HUDEP-2 (cell line): ENCODE measurements around the gene CST11.

ENCODE experiments used
- DNase-seq, 76 experiments: peaks; one replicate each; lab custom pipeline; 2025; ENCODE audit not compliant: unreplicated experiment in 76 of 76; lab: John Stamatoyannopoulos, UW

CST11 gene

DNA sequence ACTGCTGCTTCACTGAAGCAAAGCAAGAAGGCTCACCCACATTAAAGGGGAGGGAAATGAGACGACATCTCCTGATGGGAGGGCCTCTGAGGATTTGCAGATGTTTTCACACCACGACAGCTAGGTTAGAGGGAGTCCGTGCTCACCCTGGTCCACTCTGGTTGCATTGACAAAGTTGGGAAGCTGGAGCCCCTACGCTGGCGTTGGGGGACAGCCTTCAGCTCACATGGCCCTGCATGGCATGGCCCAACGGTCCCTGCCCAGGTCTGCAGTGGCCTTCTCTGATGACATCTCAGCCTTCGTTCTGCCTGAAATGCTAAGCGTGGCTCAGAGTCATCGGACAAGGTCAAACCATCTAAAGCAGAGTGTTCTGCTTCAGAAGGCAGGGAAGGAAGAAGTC, 27.5 kb downstream of the CST11 start:
- no peak for DNase-seq

DNA sequence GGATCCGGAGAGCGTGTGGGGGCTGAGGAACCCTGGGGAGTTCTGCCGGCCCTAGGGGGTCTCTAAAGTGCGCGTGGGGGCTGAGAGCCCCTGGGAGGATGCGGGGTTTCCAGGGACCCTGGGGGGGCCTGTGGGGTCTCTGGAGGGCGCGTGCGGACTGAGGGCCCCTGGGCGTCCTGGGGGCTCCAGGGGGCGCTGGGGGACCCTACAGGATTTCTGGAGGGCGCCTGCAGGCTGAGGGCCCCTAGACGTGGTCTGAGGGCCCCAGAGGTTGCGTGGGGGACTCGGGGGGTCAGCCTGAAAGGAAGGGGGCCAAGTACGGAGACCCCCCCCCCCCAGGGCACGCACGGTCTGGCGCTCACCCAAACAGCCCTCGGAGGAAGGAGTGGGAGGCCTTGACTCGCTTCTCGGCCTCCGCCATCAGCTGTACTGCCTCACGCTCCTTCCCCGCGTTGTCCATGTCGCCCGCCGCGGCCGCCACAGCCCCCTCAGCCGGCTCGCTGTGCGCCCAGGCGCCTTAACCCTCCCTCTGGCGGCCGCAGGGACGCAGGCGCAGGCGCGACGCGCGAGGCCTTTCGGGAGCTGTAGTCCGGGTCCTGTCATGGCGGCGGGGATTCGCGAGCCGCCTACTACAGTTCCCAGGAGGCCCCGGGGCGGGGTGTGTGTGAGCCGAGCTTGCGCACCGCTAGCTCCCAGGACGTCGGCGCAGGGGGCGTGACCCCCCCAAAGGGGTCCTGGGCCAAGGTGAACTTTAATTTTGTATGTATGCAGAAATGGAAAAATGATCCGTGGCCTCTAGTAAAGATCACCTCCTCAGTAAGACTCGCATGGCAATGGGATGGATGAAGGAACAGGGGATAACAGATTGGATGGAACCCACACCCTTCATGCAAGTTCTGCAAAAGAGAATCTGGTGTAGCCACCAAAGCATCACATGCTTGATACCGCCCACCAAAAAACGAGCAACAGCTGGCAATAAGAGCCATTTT, 31.4 kb downstream of the CST11 start, which contains the start of gene NAPB:
Gene NAPB (minus strand): TSS at position 546 of the 989 bp plus-strand sequence. CDS start 86 bp downstream, at position 460.
- DNase-seq: peak in 74 of 76 experiments; percentile 27 to 96 (median 83)

DNA sequence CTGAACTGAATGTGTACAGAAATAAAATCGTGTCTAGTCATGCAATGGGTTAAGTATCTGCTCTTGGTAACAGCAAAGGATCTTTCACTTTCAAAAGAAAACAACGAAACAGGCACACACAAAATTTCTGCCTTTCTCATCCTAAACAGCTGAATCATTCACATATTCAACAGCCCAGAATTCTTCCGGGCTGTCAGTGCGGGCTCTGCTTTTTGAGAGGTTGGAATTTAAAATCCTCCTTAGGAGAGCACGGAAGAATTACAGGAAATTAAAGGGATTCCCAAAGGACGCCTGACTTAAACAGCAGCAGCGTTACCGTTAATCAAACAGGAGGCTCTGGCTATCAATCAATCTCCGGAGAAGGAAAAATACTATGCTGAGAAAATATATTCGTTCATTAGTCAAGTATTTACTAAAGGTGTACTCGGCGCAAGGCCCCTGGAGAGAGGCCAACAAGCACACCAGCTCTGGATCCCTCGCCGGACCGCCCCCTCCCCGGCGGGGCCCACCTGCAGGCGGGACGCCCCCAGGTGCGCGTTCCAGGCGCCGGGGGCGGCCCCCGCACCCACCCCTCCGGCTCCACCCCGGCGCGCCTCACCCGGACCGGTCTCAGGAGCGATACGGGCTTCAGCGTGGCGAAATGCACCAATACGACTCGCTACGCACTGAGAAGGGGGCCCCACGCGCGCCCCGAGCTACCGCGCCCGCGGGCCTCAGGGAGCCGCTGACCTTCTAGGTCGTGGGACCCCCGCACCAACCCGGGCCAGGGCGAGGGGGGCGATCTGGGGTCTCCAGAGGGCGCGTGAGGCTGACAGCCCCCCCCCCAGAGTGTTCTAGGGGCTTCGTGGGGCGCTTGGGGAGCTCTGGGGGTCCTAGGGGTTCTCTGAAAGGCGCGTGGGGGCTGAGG, 32.4 kb downstream of the CST11 start:
- DNase-seq: peak in 27 of 76 experiments; percentile 7 to 47 (median 17)

DNA sequence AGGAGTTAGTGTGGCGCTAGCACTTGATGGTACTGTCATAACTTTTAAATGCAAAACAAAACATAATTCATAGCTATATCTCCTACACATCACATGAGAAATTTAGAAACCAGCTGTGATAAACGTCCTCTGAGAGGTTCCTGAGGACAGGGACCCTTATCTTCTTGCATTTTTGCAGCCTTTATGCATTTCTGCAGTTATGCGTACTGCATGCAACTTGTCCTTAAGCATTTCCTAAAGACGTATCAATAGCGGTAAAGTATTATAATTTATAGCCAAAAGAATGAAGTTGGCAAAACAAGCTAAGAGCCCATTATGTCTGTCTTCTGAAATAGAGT, 33.0 kb downstream of the CST11 start:
- DNase-seq: peak in 1 of 76 experiments; percentile 13

DNA sequence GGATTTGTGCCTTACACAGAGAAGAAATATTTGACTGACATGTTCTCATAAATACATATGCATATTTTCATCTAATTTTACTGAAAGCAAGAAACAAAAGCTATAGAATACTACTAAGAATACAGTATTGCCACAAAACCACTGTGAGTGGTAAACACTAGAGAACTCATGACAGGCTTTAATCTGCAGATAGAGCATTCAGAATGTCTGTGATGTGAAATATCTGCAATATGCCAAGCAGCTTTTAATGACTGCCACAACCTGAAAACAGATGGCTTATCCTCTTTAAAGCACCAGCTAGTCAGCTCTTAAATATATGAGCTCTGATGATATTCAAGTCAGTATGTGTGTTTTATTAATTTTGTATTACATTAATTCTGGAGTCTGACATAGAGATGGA, 34.8 kb downstream of the CST11 start:
- no peak for DNase-seq

DNA sequence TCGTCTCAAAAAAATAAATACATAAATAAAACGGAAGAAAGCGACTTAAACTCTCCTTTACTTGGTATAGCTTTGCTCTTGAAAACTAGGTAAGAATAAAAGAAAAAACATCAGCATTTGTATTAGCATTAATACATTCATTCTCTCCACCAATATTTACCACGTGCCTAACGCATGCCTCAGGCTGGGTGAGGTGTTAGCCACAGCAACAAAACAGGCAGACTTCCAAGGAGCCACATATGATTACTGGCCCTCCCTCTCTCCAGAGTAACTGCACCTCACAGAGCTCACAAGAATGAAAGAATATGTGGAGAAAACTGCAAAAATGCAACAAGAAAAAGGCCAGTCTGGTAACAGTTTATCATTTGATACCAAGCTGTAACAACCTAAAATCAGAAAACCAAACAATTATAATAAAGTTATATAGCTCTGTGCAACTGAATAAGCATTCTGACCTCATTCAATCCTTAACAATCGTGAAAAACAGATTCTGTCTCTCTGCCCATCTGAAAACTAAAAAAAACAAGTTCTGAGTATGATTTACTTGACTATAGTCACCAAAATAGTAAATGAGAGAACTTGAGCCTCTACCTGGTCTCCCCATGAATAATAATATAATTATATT, 36.6 kb downstream of the CST11 start:
- peak in 55 of 76 experiments; percentile 2 to 66 (median 36) for DNase-seq

DNA sequence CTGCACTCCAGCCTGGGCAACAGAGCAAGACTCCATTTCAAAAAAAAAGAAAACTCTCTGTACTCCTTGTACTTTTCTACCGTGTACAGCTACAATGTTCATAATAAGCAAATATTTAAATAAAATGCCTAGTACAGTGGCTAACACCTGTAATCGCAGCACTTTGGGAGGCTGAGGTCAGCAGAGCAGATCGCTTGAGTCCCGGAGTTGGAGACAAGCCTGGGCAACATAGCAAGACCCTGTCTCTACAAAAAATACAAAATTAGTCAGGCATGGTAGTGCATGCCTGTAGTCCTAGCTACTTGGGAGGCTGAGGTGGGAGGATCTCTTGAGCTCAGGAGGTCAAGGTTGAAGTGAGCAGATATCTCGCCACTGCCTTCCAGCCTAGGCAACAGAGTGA, 37.1 kb downstream of the CST11 start:
- DNase-seq: no peak

DNA sequence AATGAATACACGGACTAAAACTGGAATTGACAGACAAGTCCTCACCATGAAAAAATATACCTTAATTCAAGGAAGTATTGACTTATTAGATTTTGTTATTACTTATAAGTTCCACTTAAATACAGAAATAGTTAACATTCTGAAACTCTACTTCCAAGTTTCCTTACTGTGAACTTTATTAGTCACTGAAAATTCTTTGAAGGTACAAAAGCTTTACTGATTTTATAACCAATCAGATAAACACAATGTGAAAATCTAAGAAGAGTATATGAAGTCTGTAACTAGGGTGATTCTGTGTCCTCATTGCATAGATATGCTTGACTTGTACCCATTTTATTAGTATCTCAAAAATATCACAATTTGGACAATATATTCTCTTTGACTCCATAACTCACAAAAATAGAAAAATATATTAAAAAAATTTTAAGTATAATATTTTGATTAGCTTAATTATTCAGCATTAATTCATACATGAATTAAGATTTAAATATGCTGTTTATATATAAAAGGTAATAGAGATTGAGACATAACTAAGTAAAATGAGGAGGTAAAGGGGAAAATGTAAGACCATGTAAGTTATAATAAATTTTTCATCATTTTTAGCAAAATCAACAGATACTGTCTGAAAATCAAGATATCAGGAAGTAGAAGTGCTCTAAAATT, 38.0 kb downstream of the CST11 start:
- no peak for DNase-seq

DNA sequence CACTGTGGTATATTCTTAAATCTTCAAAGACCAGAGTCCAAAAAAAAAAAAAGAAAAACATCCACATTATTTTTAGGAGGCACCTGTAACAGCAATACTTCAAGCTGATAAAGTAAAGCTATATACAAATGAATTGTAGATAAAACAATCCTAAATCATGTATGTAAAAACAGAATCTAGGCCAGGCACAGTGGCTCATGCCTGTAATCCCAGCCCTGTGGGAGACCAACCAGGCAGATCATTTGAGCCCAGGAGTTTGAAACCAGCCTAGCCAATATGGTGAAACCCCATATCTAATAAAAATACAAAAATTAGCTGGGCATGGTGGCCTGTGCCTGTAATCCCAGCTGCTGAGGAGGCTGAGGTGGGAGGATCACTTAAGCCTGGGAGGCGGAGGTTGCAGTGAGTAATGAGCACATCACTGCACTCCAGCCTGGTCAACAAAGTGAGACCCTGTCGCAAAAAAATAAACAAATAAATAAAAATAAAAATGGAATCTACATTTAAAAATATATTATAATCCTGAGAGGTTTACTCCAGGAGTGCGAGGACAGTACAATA, 38.7 kb downstream of the CST11 start:
- no peak for DNase-seq

DNA sequence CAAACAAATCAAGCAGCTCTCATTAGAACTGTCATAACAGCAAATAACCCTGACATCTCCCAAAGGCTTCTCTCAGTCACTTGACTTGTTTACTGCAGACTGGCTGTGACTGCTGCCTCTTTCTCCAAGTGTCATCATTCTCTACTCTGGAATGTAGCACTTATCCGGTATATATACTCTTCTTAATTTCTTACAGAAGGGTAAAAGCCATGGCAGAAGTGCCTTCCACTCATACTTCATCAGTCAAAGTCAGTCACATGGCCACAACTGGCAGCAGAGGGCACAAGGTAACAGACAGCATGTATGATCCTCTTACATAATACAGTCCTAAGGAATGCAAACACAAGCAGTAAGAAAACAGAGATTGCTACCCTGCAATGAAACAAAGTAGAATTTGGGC, 40.6 kb downstream of the CST11 start:
- no peak for DNase-seq

DNA sequence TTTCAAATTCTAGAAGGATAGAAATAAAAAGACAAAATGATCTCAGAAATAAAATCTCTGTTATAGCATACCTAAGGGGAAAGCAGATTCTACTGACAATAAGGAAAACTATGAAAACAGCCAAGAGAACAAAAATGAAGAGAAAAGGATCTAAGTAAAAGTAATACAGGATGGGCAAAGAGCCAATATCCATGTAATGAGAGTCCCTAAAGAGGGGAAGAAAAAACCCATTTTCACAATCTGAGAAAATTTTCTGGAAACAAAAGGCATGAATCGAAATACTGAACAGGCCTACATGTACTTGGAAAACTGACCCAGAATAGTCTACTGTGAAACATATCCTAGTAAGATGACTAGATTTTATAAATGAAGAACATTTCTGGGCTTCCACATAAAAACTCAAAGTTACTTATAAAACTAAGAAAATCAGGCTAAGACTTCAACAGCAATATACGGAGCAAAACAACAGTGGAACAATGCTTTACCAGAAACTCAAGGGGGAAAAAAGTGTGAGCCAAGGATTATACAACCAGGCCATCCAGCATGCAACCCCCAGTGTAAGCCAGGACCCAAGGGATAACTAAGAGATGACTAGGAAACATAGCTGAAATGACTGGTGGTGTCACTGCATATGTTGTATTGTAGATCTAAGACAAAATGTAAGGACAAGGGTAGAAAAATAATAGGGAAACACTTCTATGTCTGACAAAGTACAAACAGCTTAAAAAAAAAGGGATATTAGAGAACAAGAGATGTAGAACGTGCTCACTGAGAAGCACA, 41.6 kb downstream of the CST11 start:
- DNase-seq: no peak

DNA sequence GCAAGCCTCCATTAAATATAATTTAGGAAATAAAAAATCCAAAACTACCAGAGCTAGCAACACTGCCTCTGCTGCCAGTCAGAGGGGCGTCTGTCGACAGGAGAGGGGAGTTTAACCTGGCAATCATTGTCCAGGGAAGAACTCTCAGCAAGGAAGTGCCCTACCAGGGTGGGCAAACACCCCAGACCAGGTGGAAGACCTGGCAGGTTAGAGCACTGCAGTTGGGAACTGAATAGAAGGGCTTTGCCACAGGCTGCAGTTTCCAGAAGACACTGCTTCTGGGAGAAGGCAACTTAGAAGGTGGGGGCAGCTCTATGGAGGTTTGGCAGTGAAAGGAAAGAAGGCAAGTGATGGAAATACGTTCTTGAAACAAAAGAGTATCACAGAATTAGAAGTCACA, 42.9 kb downstream of the CST11 start:
- no peak for DNase-seq

DNA sequence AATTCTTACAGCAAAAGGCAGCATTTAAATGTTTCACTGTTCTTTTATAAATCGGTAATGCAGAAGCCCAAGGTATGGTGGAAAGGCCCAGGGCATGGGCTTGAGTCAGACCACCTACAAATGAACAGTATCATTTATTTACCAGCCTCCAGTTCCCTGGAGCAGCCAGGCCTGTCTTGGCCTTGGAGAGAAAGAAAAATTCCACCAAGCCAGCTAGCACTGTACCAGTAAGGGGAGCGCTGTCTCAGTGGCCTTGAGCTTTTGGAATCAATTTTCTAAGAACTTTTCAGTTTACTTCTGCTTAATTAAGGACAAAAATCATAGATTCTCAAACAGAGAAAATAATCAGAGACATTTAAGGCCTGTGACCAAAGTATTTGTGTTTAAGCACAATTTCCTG, 43.7 kb downstream of the CST11 start:
- DNase-seq: no peak

DNA sequence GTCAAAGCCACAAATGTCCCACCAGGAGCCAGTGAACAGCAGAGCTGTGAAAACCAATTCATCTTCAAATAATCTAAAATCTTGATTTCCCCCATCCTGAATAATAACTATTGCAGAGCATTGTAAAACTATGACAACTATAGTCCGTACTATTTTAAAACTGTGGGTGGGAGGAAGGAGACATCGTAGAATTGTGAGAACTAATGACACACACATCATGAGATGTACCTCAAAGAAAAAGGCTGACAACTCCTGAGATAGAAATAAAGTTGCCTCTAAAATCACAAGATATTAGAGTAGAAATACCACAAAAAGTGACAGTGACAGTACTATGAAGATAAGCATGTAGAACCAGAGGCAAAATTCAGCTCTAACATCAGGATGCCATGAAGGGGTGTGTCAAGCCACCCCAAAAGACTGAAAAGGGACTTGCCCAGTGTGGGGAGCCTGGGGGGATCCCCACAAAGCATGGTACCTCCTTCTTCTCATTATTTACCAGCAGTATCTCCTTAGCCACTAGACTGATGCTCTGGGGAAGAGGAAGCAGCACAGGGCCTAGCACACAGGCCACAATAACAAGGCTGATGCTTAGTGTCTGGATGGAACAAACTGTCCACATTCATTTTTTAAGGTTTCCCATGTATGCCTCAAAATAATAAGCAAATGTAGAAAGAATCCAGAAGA, 44.8 kb downstream of the CST11 start:
- no peak for DNase-seq

DNA sequence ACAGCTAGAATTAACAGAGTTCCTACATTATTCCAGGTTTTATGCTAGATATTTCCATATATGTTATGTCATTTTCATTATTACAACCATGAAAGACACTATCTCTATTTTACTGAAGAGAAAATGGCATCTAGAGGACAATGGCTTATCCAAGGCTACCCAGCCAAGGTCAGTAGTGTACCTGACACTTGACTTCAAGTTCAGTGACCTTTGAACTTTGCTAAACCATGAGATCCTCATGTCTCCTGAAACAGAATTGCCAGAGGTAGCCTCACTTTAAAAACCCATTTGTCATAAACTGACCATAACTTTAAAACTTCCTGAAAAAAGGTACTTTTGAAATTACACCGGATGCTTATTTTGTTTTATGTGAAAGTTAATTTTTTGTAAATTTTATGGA, 45.8 kb downstream of the CST11 start:
- DNase-seq: no peak

DNA sequence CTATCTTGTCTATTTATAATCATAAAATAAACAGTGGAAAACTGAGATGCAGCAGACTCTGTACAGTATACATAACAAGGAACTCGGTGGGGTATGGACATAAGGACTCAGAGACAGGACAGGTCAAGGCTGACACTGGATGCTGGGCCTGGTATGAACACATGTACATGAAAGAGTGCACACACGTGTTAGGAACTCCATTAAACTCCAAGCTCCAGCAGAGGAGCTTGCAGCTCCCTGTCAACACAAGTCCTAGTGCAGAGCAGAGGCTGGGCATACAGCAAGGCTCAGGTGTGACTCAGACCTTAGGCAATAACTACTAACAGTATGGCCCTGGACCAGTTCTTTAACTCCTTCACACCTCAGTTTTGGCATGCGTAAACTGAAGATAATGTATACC, 48.5 kb downstream of the CST11 start:
- DNase-seq: no peak

DNA sequence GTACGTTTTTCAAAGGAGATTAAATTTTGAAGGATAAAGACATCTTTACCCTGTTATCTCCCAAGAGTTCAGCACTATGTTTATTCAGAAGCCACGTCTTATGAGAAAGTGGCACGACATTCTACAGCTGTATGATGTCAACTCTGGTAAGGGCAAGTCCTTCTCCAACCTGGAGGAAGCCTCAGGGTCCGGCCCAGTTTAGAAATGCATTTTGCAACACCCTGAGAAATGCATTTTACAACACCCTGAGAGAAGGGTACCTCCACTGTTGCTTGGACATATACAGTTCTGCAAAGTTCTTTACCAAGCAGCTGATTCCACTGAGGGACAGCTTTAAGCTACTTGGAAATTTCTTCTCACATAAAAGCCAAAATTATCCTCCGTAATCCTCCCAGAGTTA, 48.9 kb downstream of the CST11 start:
- no peak for DNase-seq

DNA sequence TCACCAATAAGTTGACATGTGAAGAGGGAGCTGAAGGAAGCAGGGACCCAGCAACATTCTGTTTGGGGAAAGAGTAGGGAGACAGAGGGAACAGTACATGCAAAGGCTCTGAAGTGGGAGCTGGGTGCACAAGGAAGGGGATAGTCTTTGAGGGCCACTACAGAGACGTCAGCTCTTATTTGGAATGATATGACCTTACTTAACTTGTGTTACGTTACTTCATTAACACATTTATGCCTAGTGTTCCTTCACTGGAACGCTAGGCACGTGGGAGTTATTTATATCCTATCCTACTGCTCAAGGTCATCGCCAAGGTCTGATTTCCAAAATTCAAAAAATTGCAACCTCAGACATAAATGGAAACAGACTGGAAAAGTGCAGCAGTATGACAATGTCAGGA, 51.6 kb downstream of the CST11 start:
- DNase-seq: no peak
